ENCODE measurements around the gene DLGAP1. TPM values are rescaled to one million over a fixed set of nuclear protein-coding genes. Genes with fewer than 3 reads are reported as not detected.

Gene DLGAP1
- total and polyA plus RNA-seq, 2 of the 4 experiments (the other 2 are of a cell fraction), result under 0.01 to 0.09 TPM

DNA sequence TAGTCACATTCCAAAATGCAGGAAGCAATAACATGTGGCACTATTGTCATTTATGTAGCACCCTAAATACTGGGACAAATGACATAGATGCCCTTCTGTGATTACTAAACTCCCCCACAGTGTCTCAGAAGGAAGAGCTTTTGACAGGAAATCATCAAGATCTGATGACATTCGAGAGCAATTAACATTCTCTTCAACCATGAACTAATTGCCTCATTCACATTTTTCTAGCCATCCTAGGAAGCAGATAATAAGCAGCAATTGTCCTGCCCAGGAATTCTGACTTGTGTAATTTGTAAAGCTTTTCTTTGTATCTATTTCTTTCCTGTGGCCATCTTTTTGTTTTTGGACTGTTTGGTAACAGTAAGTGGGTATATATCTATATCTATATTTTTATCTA lies 712.6 kb downstream of the DLGAP1 start:
- Histone ChIP-seq H2BK20ac (ENCODE audit: low read depth, low read length) (no peak overlapping the region), H3K27me3 (ENCODE audit: control insufficient read depth, insufficient read depth, low read length) (no peaks in the 10 kb centered on the region), H3K4me1 (ENCODE audit: control insufficient read depth, insufficient read depth, low read length) (no peaks in the 10 kb centered on the region), H3K14ac (replicated peaks; ENCODE audit: low read depth, low read length) (no peak overlapping the region), H3K27ac (ENCODE audit: insufficient read depth, low read length) (no peak overlapping the region), H2AK5ac (ENCODE audit: low read depth, low read length) (no peak overlapping the region), H3K9me1 (ENCODE audit: insufficient read depth, low read length) (no peaks in the 10 kb centered on the region), H3K23ac (ENCODE audit: low read depth, low read length) (no peak overlapping the region), H3K4ac (ENCODE audit: low read depth, low read length) (no peak overlapping the region), H3K36me3 (ENCODE audit: control insufficient read depth, insufficient read depth, low read length) (no peaks in the 10 kb centered on the region), H4K91ac (ENCODE audit: insufficient read depth, low read depth, low read length) (no peak overlapping the region), H4K8ac (ENCODE audit: low read depth in 2 of 2, low read length in 2 of 2) (no peak overlapping the region), H3K4me2 (ENCODE audit: low read depth, low read length) (no peak overlapping the region), H3K9me3 (ENCODE audit: control insufficient read depth, insufficient read depth, low read length) (no peaks in the 10 kb centered on the region), H2AFZ (replicated peaks; ENCODE audit: low read length, poor library complexity) (no peak overlapping the region), H2BK120ac (ENCODE audit: low read depth, low read length) (no peak overlapping the region), H4K5ac (ENCODE audit: low read depth, low read length) (no peak overlapping the region), H3K56ac (ENCODE audit: extremely low read depth, insufficient read depth, low read length) (no peak overlapping the region), H2AK9ac (replicated peaks; ENCODE audit: low read depth, low read length, poor library complexity) (no peak overlapping the region), H3K79me1 (ENCODE audit: low read depth in 1 of 2, low read length in 2 of 2) (no peaks in the 10 kb centered on the region), H3K9ac (ENCODE audit: low read depth, low read length) (no peak overlapping the region), H4K20me1 (ENCODE audit: insufficient read depth, low read length) (no peaks in the 10 kb centered on the region), H3K4me3 (ENCODE audit: insufficient read depth, low read depth, low read length) (no peak overlapping the region), H2BK15ac (ENCODE audit: low read depth, low read length) (no peak overlapping the region), H2BK5ac (ENCODE audit: low read depth, low read length, poor library complexity, severe bottlenecking) (no peak overlapping the region), H3K18ac (ENCODE audit: low read depth, low read length) (no peak overlapping the region)
- DNase-seq (no peak), ATAC-seq (ENCODE audit: low read depth) (no peak)
- CTCF ChIA-PET, result no interaction called here
- WGBS, 2 experiments (ENCODE audit: extremely low coverage in 2 of 2, insufficient read length in 1 of 2), result no CpG with 5 or more reads among the region's 1 CpG
- no TSS peak for BruUV-seq (replicated peaks)
- no peak for TF ChIP-seq POLR2A (IDR thresholded peaks at IDR 0.05; ENCODE audit: low read depth, low read length)
- TF ChIP-seq, protein P1, sequence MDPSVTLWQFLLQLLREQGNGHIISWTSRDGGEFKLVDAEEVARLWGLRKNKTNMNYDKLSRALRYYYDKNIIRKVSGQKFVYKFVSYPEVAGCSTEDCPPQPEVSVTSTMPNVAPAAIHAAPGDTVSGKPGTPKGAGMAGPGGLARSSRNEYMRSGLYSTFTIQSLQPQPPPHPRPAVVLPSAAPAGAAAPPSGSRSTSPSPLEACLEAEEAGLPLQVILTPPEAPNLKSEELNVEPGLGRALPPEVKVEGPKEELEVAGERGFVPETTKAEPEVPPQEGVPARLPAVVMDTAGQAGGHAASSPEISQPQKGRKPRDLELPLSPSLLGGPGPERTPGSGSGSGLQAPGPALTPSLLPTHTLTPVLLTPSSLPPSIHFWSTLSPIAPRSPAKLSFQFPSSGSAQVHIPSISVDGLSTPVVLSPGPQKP (IDR thresholded peaks at IDR 0.05; ENCODE audit: borderline replicate concordance, low read depth, low read length), result no peak
- no peak for TF ChIP-seq MXI1 (IDR thresholded peaks at IDR 0.05; ENCODE audit: borderline replicate concordance, low read depth, low read length)
- TF ChIP-seq FOS (IDR thresholded peaks at IDR 0.05; ENCODE audit: low read depth, low read length), result no peak
- no peak for TF ChIP-seq MAFK (IDR thresholded peaks at IDR 0.05; ENCODE audit: low read depth, low read length)
- TF ChIP-seq CHD1 (IDR thresholded peaks at IDR 0.05; ENCODE audit: low read depth, low read length), result no peak
- TF ChIP-seq NFE2L2 (IDR thresholded peaks at IDR 0.05; ENCODE audit: low read depth, low read length), result no peak
- TF ChIP-seq MAZ (IDR thresholded peaks at IDR 0.05; ENCODE audit: borderline replicate concordance, low read depth, low read length), result no peak
- no peak for TF ChIP-seq RFX5 (IDR thresholded peaks at IDR 0.05; ENCODE audit: low read depth, low read length)
- TF ChIP-seq SMC3 (IDR thresholded peaks at IDR 0.05; ENCODE audit: low read depth, low read length), result no peak
- no peak for TF ChIP-seq RCOR1 (IDR thresholded peaks at IDR 0.05; ENCODE audit: insufficient replicate concordance, low read length)
- TF ChIP-seq, protein P2, sequence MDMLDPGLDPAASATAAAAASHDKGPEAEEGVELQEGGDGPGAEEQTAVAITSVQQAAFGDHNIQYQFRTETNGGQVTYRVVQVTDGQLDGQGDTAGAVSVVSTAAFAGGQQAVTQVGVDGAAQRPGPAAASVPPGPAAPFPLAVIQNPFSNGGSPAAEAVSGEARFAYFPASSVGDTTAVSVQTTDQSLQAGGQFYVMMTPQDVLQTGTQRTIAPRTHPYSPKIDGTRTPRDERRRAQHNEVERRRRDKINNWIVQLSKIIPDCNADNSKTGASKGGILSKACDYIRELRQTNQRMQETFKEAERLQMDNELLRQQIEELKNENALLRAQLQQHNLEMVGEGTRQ (IDR thresholded peaks at IDR 0.05; ENCODE audit: low read depth, low read length), result no peak
- TF ChIP-seq, protein P3, sequence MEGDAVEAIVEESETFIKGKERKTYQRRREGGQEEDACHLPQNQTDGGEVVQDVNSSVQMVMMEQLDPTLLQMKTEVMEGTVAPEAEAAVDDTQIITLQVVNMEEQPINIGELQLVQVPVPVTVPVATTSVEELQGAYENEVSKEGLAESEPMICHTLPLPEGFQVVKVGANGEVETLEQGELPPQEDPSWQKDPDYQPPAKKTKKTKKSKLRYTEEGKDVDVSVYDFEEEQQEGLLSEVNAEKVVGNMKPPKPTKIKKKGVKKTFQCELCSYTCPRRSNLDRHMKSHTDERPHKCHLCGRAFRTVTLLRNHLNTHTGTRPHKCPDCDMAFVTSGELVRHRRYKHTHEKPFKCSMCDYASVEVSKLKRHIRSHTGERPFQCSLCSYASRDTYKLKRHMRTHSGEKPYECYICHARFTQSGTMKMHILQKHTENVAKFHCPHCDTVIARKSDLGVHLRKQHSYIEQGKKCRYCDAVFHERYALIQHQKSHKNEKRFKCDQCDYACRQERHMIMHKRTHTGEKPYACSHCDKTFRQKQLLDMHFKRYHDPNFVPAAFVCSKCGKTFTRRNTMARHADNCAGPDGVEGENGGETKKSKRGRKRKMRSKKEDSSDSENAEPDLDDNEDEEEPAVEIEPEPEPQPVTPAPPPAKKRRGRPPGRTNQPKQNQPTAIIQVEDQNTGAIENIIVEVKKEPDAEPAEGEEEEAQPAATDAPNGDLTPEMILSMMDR (conservative IDR thresholded peaks at IDR 0.05; ENCODE audit: low read depth, low read length), result no peak
- no peak for TF ChIP-seq BHLHE40 (IDR thresholded peaks at IDR 0.05; ENCODE audit: low read depth, low read length)
- in situ Hi-C loops (cut with MboI; ENCODE audit: low sequenced_read_pairs) (no loop called here), dilution Hi-C loops (cut with HindIII; ENCODE audit: low sequenced_read_pairs, unreplicated experiment) (no loop called here), intact Hi-C loops (cut with micrococcal nuclease) (no loop called here)
- POLR2A ChIA-PET (ENCODE audit: unreplicated experiment), result no interaction called here
